ENCODE data around the gene SULT4A1. TPM values are rescaled to one million over a fixed set of nuclear protein-coding genes. Genes with fewer than 3 reads are reported as not detected.

The SULT4A1 gene
- total RNA-seq, 1 experiment from 2014 or later = 0.15 TPM

DNA sequence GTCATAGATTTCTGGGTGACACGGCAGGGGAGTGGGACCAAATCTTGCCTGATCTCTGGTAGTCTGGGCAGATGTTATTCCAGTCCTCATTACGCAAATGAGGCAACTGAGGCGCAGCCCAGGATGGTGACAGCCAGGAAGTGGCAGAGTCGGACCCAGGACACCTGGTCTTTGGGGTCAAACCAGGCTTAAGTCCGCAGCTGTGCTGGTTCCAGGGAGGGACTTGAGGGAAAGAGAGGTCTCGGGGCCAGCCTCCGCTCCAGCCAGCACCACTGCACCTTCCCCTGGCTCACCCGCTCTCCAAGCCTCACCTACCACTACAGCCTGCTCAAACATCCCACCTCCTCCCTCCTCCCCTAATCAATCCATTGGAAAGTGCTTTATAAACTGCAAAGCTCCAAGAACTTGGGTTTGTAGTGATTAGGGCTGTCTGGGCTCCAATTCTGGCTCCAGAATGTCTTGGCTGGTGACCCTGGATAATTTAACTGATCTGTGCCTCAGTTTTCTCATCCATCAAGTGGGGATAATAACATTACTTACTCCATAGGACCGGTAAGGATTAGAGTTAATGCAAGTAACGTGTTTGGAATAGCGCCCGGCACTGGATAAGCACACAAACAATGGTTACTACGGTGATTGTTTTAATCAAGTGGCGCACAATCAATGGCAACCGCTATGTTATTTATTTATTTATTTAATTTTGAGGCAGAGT lies 30.0 kb upstream of the SULT4A1 start:
- ChIA-PET POLR2A (ENCODE audit: low non-redundant PET) (no interaction called here), CTCF (no interaction called here)
- Histone ChIP-seq H3K27ac (ENCODE audit: low read depth, low read length, poor library complexity, severe bottlenecking) (no peak overlapping the region), H3K4me3 (ENCODE audit: low read depth, low read length, poor library complexity, severe bottlenecking) (no peak overlapping the region), H3K4me1 (ENCODE audit: insufficient read depth, low read length, poor library complexity, severe bottlenecking) (peaks cover 6% of the 10 kb centered on the region), H3K27me3 (replicated peaks; ENCODE audit: insufficient read depth, low read depth, low read length, poor library complexity) (peaks cover 60% of the 10 kb centered on the region), H3K9me3 (ENCODE audit: low read depth, low read length, poor library complexity, severe bottlenecking) (no peaks in the 10 kb centered on the region), H3K36me3 (ENCODE audit: insufficient read depth, low read length, poor library complexity, severe bottlenecking) (no peaks in the 10 kb centered on the region)
- no peak for DNase-seq (ENCODE audit: low spot score)
- no TSS peak for BruUV-seq (replicated peaks)
- TF ChIP-seq, protein P1, sequence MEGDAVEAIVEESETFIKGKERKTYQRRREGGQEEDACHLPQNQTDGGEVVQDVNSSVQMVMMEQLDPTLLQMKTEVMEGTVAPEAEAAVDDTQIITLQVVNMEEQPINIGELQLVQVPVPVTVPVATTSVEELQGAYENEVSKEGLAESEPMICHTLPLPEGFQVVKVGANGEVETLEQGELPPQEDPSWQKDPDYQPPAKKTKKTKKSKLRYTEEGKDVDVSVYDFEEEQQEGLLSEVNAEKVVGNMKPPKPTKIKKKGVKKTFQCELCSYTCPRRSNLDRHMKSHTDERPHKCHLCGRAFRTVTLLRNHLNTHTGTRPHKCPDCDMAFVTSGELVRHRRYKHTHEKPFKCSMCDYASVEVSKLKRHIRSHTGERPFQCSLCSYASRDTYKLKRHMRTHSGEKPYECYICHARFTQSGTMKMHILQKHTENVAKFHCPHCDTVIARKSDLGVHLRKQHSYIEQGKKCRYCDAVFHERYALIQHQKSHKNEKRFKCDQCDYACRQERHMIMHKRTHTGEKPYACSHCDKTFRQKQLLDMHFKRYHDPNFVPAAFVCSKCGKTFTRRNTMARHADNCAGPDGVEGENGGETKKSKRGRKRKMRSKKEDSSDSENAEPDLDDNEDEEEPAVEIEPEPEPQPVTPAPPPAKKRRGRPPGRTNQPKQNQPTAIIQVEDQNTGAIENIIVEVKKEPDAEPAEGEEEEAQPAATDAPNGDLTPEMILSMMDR (conservative IDR thresholded peaks at IDR 0.05; ENCODE audit: low read depth, low read length) = no peak
- no peak for TF ChIP-seq EZH2 (IDR thresholded peaks at IDR 0.05; ENCODE audit: borderline replicate concordance, low read depth, low read length, poor library complexity, severe bottlenecking)
- intact Hi-C loops (cut with micrococcal nuclease; ENCODE audit: unreplicated experiment) = no loop called here

DNA sequence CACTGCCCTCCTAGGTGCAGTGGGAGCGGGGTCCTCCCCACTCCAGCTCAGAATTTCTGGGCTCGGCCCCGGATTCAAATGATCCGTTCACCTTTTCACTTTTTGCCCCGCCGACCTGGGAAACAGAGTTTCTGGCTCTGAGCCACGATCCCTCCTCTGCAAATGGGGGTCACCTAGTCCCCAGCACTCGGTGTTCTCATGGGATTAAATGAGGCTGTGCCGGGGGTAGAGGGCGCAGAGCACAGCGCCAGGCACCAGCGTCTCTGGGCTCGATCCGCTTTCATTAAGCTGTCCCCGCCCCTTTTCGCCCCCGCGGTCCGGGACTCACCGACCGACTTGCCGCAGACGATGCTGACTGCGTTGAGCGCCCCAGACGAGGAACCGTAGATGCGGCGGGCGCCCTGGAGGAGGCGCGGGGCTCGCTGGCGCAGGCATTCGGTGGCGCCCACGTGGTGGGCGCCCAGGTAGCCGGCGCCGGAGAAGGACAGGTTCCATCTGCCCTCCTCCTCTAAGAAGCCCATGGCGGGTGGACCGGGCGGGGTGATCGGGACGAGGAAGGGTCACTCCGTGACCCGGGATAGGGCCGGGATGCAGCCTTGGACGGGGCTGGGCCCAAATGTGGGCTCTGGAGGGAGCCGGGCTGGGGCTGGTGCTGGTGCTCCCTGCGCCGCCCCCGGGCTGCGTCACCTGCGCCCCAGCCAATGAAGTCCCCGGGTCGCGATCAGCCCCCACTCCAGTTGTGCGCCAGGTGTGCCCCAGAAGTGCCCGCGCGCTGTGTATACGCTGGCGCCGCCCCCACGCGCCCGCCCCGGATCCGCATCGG lies 29.3 kb upstream of the SULT4A1 start, which contains the start of gene PNPLA5:
Gene PNPLA5 (minus strand): TSS at position 654 of the 823 bp plus-strand sequence. CDS start 133 bp downstream, at position 521.
- ChIA-PET POLR2A (ENCODE audit: low non-redundant PET) (no interaction called here), CTCF (no interaction called here)
- no peak for DNase-seq (ENCODE audit: low spot score)

GRCh38 chr22:43890901-43891331 lies 28.6 kb upstream of the SULT4A1 start:
- TF ChIP-seq, protein P1 (conservative IDR thresholded peaks at IDR 0.05; ENCODE audit: low read depth, low read length) = no peak
- TF ChIP-seq EZH2 (IDR thresholded peaks at IDR 0.05; ENCODE audit: borderline replicate concordance, low read depth, low read length, poor library complexity, severe bottlenecking) = no peak
- Histone ChIP-seq H3K9me3 (ENCODE audit: low read depth, low read length, poor library complexity, severe bottlenecking) (no peaks in the 10 kb centered on the region), H3K27ac (ENCODE audit: low read depth, low read length, poor library complexity, severe bottlenecking) (no peak overlapping the region), H3K4me3 (ENCODE audit: low read depth, low read length, poor library complexity, severe bottlenecking) (no peak overlapping the region), H3K4me1 (ENCODE audit: insufficient read depth, low read length, poor library complexity, severe bottlenecking) (peaks cover 6% of the 10 kb centered on the region), H3K36me3 (ENCODE audit: insufficient read depth, low read length, poor library complexity, severe bottlenecking) (no peaks in the 10 kb centered on the region), H3K27me3 (replicated peaks; ENCODE audit: insufficient read depth, low read depth, low read length, poor library complexity) (peaks cover 61% of the 10 kb centered on the region)
- CTCF ChIA-PET = no interaction called here
- POLR2A ChIA-PET (ENCODE audit: low non-redundant PET) = no interaction called here
- no TSS peak for BruUV-seq (replicated peaks)
- no peak for DNase-seq (ENCODE audit: low spot score)
- intact Hi-C loops (cut with micrococcal nuclease; ENCODE audit: unreplicated experiment) = no loop called here

More for the DNA sequence above, 29.3 kb upstream of the SULT4A1 start, which contains the start of gene PNPLA5:
- Histone ChIP-seq H3K4me3 (ENCODE audit: low read depth, low read length, poor library complexity, severe bottlenecking) (no peak within 1 kb of the TSS), H3K27me3 (replicated peaks; ENCODE audit: insufficient read depth, low read depth, low read length, poor library complexity) (peaks cover 61% of the 10 kb centered on the region), H3K36me3 (ENCODE audit: insufficient read depth, low read length, poor library complexity, severe bottlenecking) (no peaks in the 10 kb centered on the region), H3K27ac (ENCODE audit: low read depth, low read length, poor library complexity, severe bottlenecking) (no peak within 1 kb of the TSS), H3K9me3 (ENCODE audit: low read depth, low read length, poor library complexity, severe bottlenecking) (no peaks in the 10 kb centered on the region), H3K4me1 (ENCODE audit: insufficient read depth, low read length, poor library complexity, severe bottlenecking) (peaks cover 6% of the 10 kb centered on the region)
- intact Hi-C loops (cut with micrococcal nuclease; ENCODE audit: unreplicated experiment) = no loop called here
- TF ChIP-seq, protein P1 (conservative IDR thresholded peaks at IDR 0.05; ENCODE audit: low read depth, low read length) = no peak
- TF ChIP-seq EZH2 (IDR thresholded peaks at IDR 0.05; ENCODE audit: borderline replicate concordance, low read depth, low read length, poor library complexity, severe bottlenecking) = peak; percentile 86
- BruUV-seq (replicated peaks) = no TSS peak
